Activated gamma-delta T cell treated with anti-CD3 and anti-CD28 coated beads, Interleukin-2, amount 50 U/mL, for 16 hours (primary cell): ENCODE data around the gene KHDC1.
"Not testable (repeated sequence)": the region's sequence is repeated elsewhere in the genome, so short reads cannot be mapped to it uniquely, and the experiment has no call there.

ENCODE experiments used
- DNase-seq: peaks from one replicate; pipeline ENCODE4 v3.0.0-alpha.2; 2020; ENCODE audit warnings: low read depth

KHDC1 gene, protein sequence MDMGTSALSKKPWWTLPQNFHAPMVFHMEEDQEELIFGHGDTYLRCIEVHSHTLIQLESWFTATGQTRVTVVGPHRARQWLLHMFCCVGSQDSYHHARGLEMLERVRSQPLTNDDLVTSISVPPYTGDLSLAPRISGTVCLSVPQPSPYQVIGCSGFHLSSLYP

DNA sequence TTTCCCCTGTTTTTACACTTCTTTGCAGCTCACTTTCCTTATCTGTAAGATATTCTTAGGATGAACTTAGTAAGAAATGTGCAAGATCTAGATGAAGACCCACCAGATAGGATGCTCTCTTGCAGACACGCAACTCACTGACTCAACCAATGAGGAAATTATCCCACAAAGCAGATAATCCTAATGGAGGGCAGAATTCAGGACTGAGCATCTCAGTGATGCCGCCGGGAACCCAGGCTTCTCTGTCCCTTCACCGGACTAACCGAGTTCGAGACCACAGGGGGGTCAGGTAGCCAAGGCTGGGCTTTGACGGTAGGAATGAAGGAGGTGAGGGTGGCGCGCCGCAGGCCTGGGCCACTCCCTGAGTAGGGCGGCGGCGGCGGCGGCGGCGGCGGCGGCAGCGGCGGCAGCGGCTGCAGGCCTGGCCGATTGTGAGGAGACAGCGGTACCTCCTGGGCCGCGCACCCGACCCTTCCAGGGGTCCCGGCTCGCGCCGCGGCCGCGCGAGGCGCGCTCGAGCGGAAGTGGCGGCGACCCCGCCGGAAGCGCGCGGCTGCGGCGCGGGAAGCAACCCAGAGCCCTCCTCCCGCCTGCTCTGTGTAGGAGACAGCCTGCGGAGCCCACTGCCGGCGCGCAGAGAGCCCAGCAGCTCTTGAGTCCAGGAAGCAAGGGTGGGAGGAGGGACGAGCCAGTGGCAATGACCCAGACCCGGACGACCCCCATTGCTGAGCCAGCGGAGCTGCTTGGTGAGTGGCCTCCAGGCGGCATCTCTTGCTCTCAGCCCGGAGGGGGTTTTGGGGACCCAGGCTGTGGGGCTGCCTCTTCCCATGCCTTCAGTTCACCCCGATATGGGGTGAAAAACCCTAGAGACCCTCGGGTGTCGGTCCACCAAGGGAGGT lies at the start of gene KHDC1:
KHDC1 (minus strand) TSS at position 526 of the 899 bp plus-strand sequence. CDS start 20,679 bp downstream, outside the sequence.
- DNase-seq: peak; percentile 29

DNA sequence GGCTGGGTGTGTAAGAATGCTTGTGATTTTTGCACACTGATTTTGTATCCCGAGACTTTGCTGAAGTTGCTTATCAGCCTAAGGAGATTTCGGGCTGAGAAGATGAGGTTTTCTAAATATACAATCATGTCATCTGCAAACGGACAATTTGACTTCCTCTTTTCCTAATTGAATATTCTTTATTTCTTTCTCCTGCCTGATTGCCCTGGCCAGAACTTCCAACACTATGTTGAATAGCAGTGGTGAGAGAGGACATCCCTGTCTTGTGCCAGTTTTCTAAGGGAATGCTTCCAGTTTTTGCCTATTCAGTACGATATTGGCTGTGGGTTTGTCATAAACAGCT lies 47.5 kb upstream of the KHDC1 start:
- DNase-seq: not testable (repeated sequence)

DNA sequence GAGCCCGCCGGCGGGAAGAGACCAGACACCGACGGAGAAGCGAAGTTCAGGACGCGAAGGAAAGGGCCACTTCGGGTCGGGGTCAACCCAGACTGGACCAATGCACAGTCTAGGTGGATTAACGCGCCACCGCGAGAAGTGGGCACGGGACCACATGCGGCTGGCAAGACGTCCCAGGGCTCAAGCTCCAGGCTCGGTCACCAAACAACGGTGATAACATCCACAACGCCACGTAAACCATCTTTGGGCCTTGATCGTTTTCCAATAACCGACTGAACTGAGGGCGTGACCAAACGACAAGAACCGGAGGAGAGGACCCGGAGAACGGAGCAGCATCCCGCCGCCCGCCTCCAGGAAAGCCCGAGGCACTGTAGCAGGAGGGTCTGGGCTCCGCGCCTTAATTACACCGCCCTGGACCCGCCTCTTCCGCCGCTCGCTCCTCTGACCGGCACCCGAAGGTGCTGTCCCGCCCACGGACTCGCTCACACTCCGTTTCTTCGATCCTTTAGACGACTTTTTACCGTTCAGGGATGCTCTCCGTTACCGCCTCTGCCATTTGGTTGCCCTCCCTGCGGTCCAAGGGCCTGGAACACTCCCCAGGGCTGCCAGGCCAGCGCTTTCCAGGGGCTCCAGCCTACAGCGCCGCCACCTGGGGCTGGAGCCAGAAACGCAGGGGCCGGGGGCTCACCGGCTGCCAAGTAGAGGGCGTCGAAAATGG lies 46.9 kb upstream of the KHDC1 start:
- DNase-seq: peak; percentile 35

DNA sequence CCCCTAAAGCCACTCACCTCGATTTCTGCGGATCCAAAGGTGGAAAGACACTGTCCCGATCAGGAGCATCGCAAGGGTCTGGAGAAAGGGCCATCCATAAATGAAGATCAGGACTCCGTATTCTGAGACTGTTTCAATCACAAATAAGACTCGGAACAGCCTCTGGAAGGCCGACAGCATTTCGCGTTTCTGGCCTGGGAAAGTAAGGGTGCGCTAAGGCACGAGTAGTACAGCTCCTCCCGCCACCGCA lies 46.5 kb upstream of the KHDC1 start:
- DNase-seq: no peak

DNA sequence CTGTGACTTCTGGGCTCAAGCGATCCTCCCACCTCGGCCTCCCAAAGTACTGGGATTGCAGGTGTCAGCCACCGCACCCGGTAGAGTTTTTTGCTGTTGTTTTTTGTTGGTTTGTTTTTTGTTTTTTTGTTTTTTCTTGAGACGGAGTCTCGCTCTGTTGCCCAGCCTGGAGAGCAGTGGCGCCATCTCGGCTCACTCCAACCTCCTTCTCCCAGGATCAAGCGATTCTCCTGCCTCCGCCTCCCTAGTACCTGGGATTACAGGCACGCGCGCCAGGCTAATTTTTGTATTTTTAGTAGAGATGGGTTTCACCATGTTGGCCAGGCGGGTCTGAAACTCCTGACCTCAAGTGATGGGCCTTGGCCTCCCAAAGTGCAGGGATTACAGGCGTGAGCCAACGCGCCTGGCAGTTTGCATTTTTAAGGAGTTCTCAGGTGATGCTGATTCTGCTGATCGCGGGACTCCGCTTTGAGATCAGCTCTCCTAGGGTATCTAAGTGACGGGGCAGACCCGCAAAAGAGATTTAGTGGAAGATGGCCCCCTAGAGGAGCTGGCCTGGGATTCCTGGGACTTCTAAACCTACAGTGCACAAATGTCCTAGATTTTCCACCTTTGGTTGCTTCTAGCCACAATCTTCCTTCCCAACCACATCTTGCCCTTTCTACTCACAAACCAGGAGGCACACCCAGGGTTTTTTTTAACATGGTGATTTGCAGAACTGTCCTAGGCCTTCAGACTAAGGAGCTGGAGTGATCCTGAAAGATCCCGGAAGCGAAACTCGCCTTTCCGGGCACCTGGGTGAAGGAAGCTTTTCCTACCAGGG lies 45.9 kb upstream of the KHDC1 start:
- DNase-seq: no peak

DNA sequence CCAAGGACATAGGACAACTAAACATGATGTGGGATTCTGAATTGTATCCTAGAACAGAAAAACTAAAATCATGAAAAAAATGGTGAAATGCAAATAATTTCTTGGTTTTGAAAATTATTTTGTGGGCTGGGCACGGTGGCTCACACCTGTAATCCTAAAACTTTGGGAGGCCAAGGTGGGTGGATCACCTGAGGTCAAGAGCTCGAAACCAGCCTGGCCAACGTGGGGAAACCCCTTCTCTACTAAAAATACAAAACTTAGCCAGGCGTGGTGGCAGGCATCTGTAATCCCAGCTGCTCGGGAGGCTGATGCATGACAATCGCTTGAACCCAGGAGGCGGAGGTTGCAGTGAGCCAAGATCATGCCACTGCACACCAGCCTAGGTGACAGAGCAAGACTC lies 40.8 kb upstream of the KHDC1 start:
- not testable (repeated sequence) for DNase-seq

DNA sequence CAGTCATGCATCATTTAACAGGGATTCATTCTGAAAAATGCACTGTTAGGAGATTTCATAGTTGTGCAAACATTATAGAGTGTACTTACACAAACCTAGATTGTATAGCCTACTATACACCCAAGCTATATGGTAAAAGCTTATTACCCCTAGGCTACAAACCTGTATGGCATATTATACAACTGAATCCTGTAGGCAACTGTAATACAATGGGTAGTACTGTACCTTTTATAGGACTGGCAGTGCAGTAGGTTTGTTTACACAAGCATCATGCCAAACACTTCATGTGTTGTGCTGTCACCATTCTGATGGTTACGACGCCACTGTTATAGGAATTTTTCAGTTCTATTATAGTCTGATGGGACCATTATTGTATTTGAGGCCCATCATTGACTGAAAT lies 39.3 kb upstream of the KHDC1 start:
- no peak for DNase-seq

DNA sequence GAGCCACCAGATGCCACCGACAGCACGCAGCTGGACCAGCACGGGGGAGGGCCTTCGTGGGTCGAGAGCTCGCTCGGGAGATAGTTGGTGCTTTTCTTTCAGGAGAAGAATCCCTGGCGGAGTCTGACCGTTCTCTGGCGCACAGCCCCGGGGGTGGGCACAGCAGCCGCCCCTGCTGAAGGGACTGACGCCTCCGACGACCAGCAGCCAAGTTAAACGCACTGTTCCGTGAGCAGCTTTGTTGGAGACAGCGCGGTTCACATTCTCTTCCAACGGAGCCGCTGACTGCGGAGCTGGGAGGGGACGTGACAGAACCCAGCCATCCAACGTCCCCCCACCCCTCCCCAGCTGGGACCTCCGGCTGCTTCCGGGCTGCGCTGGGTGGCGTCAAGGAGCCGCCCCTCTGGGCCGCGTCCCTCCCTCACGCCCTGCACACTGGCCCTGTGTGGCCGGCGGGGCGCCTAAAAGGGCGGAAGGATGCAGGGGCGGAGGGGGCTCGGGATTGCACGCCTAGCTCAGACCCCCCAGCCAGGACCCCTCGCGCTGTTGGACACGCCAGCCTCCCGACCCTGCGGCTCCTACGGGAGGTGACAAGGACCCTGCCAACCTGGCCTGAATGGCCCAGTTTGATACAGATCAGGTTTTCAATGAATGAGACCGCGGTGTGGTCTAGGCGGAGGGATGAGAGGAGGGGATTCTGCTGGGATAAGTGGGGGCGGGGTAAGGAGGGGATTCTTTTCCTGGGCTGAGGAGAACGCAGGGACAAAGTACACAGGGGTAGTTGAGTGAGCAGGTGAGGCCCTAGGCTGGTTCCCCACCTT lies 36.4 kb upstream of the KHDC1 start:
- no peak for DNase-seq

DNA sequence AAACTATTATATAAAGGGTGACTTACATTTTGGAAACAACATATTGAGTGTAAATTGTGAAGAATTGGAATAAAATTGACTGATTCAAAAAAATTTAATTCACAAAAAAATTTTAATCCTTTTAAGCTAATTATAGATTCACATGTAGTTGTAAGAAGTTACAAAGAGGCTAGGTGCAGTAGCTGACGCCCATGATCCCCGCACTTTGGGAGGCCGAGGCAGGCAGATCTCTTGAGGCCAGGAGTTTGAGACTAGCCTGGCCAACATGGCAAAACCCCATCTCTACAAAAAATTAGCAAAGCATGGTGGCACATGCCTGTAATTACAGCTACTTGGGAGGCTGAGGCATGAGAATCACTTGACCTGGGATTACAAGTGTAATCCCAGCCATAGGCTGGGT lies 30.3 kb upstream of the KHDC1 start:
- no peak for DNase-seq

DNA sequence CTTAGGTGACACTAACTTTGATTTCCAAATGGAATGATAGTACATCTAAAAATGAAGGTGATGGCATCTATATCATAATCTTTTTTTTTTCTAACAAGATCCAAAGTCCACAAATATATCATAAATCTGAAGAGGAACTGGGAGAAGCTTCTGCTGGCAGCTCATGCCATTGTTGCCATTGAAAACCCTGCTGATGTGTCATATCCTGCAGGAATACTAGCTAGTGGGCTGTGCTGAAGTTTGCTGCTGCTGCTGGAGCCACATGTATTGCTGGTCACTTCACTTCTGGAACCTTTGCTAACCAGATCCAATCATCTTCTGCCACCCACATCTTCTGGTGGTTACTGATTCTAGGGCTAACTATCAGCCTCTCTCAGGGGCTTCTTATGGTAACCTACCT lies 27.4 kb upstream of the KHDC1 start:
- no peak for DNase-seq

DNA sequence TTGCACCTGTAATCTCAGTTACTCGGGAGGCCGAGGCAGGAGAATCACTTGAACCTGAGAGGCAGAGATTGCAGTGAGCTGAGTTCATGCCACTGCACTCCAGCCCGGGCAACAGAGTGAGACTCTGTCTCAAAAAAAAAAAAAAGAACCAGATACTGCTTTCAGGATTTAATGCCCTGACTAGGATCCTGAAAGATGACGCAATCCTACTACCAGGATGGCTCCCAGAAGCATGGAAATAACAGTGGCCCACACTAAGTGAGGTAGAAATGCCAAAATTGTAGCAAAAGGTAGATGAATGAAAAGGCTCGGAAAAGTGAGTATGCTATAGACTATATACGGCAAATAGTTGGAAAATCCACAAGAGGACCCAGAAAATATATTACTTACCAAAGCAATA lies 23.8 kb upstream of the KHDC1 start:
- no peak for DNase-seq

DNA sequence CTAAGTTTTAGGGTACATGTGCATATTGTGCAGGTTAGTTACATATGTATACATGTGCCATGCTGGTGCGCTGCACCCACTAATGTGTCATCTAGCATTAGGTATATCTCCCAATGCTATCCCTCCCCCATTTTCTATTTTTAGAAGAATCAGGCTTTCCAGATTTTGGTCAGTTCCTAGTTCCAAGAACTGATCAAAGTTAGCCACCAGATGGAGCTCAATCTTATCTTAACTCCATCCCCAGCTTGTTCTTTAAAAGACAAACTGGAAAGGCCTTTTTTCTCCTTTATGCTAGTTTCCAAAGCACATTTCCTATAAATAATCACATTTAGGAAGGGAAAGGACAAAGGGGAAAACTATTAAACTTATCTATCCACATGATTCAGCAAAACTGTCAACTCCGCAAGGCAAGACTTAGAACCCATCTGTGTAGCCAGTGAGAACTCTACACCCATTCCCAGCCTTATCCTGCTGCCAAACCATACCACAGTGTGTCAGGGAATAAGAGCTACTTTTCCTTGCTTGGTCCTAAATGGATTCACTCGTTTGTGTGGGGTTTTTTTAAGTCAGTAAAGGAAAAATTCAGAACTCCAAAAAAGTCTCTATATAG lies 22.8 kb upstream of the KHDC1 start:
- DNase-seq: no peak

DNA sequence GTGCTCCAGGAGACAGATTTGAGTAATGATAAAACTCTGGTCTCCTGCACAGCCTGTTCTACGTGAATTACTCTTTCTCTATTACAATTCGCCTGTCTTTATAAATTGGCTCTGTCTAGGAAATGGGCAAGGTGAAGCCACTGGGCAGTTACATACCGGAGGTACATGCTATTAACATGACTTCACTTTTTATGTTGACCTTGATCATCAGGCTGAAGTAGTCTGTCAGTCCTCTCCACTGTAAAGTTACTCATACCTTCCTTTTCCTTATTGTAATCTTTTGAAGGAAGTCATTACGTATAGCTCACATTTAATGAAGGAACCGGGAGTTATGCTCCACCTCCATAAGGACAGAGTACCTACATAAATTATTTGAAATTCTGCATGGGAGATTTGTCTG lies 19.9 kb upstream of the KHDC1 start:
- DNase-seq: no peak

DNA sequence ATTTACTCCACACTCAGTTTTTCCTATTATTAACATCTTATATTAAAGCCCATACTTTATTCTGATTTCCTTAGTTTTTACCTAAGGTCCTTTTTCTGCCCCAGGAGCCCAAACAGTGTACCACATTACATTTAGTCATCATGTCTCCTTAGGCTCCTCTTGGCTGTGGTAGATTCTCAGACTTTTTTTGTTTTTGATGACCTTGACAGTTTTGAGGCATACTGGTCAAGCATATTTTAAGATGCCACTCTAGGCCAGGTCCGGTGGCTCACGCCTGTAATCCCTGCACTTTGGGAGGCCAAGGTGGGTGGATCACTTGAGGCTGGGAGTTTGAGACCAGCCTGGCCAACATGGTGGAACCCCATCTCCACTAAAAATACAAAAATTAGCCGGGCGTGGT lies 18.7 kb upstream of the KHDC1 start:
- not testable (repeated sequence) for DNase-seq

DNA sequence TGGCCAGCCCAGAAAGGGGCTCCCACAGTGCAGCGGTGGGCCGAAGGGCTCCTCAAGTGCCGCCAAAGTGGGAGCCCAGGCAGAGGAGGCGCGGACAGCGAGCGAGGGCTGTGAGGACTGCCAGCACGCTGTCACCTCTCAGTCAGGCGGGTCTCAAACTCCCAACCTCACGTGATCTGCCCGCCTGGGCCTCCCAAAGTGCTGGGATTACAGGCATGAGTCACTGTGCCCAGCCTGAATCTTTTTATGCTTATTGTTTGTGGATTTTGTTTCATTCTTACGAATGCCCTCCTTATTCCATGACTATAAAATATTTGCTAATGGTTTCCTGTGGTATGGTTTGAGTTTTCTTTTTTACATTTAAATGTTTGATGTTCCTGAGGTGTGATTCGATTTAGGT lies 6.3 kb upstream of the KHDC1 start:
- not testable (repeated sequence) for DNase-seq

DNA sequence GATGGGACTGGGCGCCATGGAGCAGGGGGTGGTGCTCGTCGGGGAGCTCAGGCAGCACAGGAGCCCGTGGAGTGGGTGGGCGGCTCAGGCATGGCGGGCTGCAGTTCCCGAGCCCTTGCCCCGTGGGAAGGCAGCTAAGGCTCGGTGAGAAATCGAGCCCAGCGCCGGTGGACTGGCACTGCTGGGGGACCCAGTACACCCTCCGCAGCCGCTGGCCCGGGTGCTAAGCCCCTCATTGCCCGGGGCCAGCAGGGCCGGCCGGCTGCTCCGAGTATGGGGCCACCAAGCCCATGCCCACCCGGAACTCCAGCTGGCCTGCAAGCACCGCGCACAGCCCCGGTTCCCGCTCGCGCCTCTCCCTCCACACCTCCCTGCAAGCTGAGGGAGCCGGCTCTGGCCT lies 5.9 kb upstream of the KHDC1 start:
- not testable (repeated sequence) for DNase-seq

DNA sequence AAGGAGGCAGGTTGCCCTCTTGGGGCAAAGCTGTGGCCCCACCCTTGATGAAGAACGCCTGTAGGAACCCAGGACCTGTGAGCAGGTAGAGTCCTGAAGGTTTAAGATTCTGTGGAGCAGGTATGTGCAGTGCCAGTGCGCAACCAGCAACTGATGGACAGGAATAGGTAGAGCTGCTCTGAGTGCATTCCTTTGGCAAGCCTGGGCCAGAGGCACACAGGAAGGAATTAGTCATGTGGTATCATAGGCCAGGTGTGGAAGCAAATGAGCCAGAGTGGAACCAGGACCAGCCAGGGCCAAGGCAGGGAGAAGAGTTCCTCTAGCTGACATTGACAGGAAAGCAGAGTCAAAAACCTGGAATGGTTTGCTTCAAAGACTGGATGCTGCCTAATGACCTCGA lies 1.4 kb upstream of the KHDC1 start:
- no peak for DNase-seq

DNA sequence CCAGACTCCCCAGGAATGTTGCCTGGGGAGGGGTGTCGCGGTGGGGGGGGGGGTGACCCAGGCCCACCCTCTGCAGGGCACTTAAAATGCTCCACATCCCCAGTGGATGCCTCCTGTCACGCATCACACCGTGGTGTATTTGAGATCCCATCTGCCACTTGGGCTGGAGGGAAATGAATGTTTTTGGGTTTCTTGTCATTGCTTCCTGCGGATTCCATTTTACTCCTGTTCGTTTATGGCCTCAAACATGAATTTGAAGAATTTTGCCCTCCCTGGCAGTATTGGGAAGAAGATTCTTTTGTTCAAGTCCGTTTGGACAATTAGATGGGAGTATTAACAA lies 544 bp upstream of the KHDC1 start:
- DNase-seq: no peak

DNA sequence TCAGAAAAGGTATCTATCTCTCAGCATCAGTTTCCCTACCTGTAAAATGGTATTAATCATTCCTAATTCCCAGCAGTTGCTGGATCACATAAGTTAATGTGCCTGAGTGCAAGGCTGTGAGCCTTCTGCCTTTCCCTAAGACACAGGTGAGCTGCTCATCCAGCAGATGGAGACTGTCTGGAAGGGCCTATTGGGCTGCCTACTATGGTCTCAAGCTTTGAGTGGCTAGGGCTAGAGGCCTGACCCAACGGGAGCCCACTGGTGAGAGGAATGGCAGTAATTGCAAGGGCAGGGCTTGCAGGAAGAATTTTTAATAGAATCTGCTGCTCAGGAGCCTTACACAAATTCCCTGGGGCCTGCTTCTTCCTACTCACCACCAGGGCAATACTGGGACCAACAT lies 4.3 kb downstream of the KHDC1 start:
- no peak for DNase-seq

DNA sequence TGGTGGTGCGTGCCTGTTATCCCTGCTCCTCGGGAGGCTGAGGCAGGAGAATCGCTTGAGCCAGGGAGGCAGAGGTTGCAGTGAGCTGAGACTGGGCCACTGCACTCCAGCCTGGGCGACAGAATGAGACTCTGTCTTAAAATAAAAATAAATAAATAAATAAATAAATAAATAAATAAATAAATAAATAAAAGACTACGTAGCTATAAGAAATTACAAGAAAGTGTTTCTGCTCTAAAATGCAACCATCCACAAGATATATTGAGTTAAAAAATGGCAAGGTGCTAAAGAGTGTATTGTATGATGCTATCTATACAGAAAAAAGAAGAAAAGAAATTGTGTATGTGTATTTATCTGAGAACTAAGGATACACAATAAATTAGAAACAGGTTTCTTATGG lies 8.7 kb downstream of the KHDC1 start:
- DNase-seq: not testable (repeated sequence)

DNA sequence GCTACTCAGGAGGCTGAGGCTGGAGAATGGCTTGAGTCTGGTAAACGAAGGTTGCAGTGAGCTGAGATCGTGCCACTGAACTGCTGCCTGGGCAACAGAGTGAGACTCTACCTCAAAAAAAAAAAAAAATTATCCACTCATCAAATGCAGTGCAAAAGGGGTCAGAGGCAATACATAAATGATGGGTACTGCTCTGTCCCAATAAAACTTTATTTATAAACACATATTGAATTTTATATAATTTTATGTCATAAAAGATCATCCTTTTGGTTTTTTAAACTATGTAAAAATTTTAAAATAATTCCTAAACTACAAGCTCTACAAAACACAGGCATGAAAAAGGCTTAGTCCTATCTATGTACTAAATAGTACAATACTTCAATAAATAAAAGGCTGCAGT lies 10.3 kb downstream of the KHDC1 start:
- DNase-seq: no peak
